Upper lobe of right lung (tissue), 1 donor: Measurements from ENCODE around the gene C3orf20. TPM values are rescaled to one million over a fixed set of nuclear protein-coding genes. Genes with fewer than 3 reads are reported as not detected.

Source experiments
- ATAC-seq: fragments of 200-7000 bp; cut with Tn5 transposase; one replicate; pipeline ENCODE4 v1.9.1; 2020; ENCODE audit warnings: mild to moderate bottlenecking, moderate library complexity
- DNase-seq: peaks from one replicate; pipeline ENCODE4 v3.0.0-alpha.2; 2020
- H3K27ac ChIP-seq: fragments of 200-600 bp; one replicate; pipeline ENCODE4 v1.8.0; 2022
- H3K27me3 ChIP-seq: fragments of 200-600 bp; one replicate; pipeline ENCODE4 v1.8.0; 2022; ENCODE audit warnings: mild to moderate bottlenecking
- H3K36me3 ChIP-seq: fragments of 200-600 bp; one replicate; pipeline ENCODE4 v1.8.0; 2022
- H3K4me1 ChIP-seq: fragments of 200-600 bp; one replicate; pipeline ENCODE4 v1.8.0; 2022
- H3K4me3 ChIP-seq: fragments of 200-600 bp; one replicate; pipeline ENCODE4 v1.8.0; 2022; ENCODE audit warnings: mild to moderate bottlenecking
- H3K9me3 ChIP-seq: fragments of 200-600 bp; one replicate; pipeline ENCODE4 v1.8.0; 2022
- CTCF ChIP-seq: fragments of 200-600 bp; IDR thresholded peaks from one replicate; pipeline ENCODE4 v1.8.0; 2022; ENCODE audit warnings: antibody characterized with exemption
- intact Hi-C: fragments of 100-400 bp; cut with DNase I; formaldehyde crosslinking; loops from one replicate; pipeline ENCODE4 v1.11.0; 2022
- total RNA-seq: library from RNA; stranded (reverse); fragmentation: NEBNext Ultra II Directional; extraction: Animal tissue kit (Norgen Biotek cat#: 25700); gene quantifications from one replicate; pipeline ENCODE4 v1.2.1, GENCODE V29; 2021
- donor health status: DM: no; HTN: yes; CAD: no; lungs with severe emphysema.

C3orf20 gene
- total RNA-seq, 1 donor from 2014 or later, result 0.14 TPM

- no peak for TF ChIP-seq CTCF
- ATAC-seq (no peak), DNase-seq (no peak)
- Histone ChIP-seq H3K9me3 (no peaks in the 10 kb centered on the region), H3K4me3 (no peak overlapping the region), H3K4me1 (no peaks in the 10 kb centered on the region), H3K27ac (no peak overlapping the region), H3K27me3 (no peaks in the 10 kb centered on the region), H3K36me3 (no peaks in the 10 kb centered on the region)
- intact Hi-C loops, result no loop called here
Observed at GRCh38 chr3:14680115-14680514, 5.2 kb downstream of the C3orf20 start.

- no peak for TF ChIP-seq CTCF
- Histone ChIP-seq H3K4me1 (no peaks in the 10 kb centered on the region), H3K9me3 (no peaks in the 10 kb centered on the region), H3K27me3 (no peaks in the 10 kb centered on the region), H3K36me3 (no peaks in the 10 kb centered on the region), H3K27ac (no peak overlapping the region), H3K4me3 (no peak overlapping the region)
- ATAC-seq (no peak), DNase-seq (no peak)
- intact Hi-C loops, result no loop called here
Observed at GRCh38 chr3:14680716-14681115, 5.8 kb downstream of the C3orf20 start.

GRCh38 chr3:14684447-14684846 lies 9.5 kb downstream of the C3orf20 start:
- no peak for TF ChIP-seq CTCF
- no peak overlapping the region for H3K4me3 ChIP-seq
- no peak overlapping the region for H3K27ac ChIP-seq
- no peaks in the 10 kb centered on the region for H3K9me3 ChIP-seq
- no peaks in the 10 kb centered on the region for H3K27me3 ChIP-seq
- H3K4me1 ChIP-seq, result no peaks in the 10 kb centered on the region
- intact Hi-C loops, result no loop called here
- no peak for DNase-seq
- ATAC-seq, result no peak
- H3K36me3 ChIP-seq, result no peaks in the 10 kb centered on the region

- ATAC-seq, result no peak
Observed at GRCh38 chr3:14685179-14685578, 10.2 kb downstream of the C3orf20 start.

GRCh38 chr3:14687360-14687759 lies 12.4 kb downstream of the C3orf20 start:
- TF ChIP-seq CTCF, result no peak
- Histone ChIP-seq H3K4me3 (no peak overlapping the region), H3K4me1 (no peaks in the 10 kb centered on the region), H3K36me3 (no peaks in the 10 kb centered on the region), H3K9me3 (no peaks in the 10 kb centered on the region), H3K27ac (no peak overlapping the region), H3K27me3 (no peaks in the 10 kb centered on the region)
- intact Hi-C loops, result no loop called here
- ATAC-seq (no peak), DNase-seq (no peak)

More at GRCh38 chr3:14685179-14685578, 10.2 kb downstream of the C3orf20 start:
- Histone ChIP-seq H3K4me1 (no peaks in the 10 kb centered on the region), H3K4me3 (no peak overlapping the region), H3K27me3 (no peaks in the 10 kb centered on the region), H3K27ac (no peak overlapping the region), H3K9me3 (no peaks in the 10 kb centered on the region), H3K36me3 (no peaks in the 10 kb centered on the region)
- no peak for DNase-seq
- no peak for TF ChIP-seq CTCF
- intact Hi-C loops, result no loop called here

- Histone ChIP-seq H3K27me3 (no peaks in the 10 kb centered on the region), H3K9me3 (peaks cover 6% of the 10 kb centered on the region), H3K4me1 (no peaks in the 10 kb centered on the region), H3K27ac (no peak overlapping the region), H3K36me3 (no peaks in the 10 kb centered on the region), H3K4me3 (no peak overlapping the region)
- intact Hi-C loops, result no loop called here
- DNase-seq (no peak), ATAC-seq (no peak)
- TF ChIP-seq CTCF, result no peak
Observed at GRCh38 chr3:14688525-14688924, 13.6 kb downstream of the C3orf20 start.
